HG03108 (cell line): Measurements from ENCODE around the gene UCP3.
A peak's percentile ranks its signal among the peaks of the same experiment; 100 is the strongest.

Source experiments
- ATAC-seq: cut with Tn5 transposase; IDR thresholded peaks from one replicate; pipeline ENCODE4 v1.9.1; 2021; ENCODE audit warnings: moderate library complexity; ENCODE audit not compliant: unreplicated experiment

Gene UCP3

DNA sequence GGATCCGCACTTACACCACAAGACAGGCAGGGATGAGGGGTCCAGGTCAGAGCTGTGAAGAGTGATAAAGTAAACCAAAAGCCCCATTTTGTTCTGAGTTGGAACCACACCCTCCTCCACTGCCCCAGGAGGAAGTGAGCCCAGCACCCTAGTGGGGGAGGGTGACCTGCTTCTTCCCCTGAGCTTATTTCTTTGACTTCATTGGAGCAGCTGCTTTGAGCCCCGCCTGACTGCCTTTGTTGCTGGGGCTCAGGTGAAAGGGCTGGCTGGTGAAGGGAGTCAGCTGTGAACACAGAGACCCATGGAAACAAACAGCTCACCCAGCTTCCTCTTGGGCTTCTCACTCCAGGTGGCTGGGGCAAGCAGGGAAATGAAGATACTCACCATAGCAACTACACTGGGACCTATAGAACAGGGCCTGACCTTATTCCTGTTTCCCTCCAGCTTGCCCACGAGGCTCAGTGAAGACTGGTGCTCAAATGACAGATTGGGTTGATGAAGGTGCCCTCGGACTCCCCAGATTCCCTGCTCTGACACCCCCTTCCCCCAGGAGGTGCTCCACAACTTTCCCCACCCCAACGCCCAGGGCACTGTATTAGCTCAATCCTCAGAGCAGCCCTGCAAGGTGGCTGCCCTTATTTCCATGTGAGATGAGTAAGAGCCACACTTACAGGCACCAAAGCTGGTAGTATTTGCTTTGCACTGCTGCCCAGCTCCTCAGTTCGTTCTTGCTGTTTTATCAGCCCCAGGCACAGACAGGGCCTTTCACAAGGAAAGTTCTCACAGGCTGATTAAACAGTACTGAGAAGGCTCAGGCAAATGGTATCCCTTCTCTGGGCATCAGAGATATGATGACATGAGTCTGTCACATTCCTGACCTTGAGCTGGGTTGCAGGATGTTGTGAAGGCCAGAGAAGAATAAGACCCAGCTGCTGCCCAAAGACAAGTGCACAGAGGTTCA is 28.6 kb downstream of the UCP3 start:
- ATAC-seq = peak; percentile 46

GRCh38 chr11:73978576-73979086 is 30.3 kb downstream of the UCP3 start:
- ATAC-seq = no peak

- no peak for ATAC-seq
These were observed 30.9 kb downstream of the UCP3 start for GRCh38 chr11:73977856-73978519.

DNA sequence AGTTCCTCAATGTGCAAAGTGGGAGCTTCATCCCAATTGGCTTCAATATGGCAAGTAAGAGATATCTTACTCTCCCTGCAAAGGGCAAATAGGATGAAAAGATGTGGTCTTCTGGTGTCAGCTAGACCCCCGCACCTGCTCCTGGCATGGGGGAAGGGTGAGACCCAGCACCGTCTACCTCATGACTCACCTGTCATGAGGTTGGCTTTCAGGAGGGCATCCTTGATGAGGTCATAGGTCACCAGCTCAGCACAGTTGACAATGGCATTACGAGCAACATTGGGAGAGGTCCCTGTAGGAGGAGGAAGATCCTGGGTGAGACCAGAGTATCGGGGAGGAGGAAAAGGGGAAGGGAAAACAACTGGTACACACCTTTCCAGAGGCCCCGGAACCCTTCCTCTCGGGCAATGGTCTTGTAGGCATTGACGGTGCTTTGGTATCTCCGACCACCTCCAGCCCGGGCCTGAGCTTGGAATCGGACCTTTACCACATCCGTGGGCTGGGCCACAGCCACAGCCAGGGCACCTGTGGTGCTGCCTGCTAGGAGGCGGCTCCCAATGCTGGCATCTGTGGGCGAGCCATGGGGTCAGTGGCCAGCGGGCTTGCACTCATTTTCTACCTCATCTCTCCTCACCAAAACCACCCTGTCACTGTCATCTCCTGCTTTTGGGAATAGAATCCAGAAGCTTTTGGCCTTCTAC is 32.3 kb downstream of the UCP3 start:
- no peak for ATAC-seq

DNA sequence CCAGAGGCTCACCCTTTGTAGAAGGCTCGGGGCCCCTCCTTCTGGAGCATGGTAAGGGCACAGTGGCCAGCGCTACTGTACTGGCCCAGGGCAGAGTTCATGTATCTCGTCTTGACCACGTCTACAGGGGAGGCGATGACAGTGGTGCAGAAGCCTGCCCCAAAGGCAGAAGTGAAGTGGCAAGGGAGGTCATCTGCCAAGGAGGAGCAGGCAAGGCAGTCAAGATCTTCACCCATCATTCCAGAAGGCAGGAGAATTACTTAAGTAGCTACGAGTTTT is 33.5 kb downstream of the UCP3 start:
- no peak for ATAC-seq

DNA sequence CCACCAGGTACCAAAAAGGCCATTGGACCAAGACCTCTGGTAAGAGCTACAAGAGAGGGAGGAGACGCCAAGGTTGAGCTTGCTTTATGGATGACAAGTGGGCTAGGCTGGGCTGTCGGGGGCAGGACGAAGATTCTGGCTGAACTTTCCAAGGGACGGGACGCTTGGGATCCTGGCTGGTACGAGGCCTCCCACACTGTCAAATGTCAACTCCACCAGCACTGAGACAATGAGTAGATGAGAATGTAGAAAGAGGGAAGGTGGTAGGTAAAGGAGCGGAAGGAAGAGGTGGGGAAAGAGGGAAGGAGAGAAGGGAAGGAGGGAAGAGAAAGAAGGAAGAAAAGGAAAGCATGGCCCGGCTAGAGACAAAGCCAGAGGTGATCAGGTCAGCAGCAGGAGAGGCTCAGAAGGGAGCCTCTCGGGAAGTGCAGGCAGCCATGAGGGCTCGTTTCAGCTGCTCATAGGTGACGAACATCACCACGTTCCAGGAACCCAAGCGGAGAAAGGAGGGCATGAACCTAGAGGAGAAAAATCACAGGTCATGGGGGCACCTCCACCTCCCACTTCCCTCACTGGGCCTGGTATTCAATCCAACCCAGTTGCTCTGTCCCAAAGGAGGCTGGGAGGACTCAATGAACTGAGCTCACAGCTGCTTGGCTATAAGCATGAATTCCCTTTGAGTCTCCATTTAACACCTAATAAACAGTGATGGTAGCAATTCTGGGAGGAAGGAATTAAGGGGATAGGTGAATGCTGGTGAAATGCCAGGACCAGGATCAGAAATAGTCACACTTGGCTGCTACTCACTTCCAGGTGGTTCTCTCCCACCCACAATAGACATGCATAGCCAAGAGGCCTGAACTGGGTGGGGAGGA is 34.0 kb downstream of the UCP3 start:
- no peak for ATAC-seq

DNA sequence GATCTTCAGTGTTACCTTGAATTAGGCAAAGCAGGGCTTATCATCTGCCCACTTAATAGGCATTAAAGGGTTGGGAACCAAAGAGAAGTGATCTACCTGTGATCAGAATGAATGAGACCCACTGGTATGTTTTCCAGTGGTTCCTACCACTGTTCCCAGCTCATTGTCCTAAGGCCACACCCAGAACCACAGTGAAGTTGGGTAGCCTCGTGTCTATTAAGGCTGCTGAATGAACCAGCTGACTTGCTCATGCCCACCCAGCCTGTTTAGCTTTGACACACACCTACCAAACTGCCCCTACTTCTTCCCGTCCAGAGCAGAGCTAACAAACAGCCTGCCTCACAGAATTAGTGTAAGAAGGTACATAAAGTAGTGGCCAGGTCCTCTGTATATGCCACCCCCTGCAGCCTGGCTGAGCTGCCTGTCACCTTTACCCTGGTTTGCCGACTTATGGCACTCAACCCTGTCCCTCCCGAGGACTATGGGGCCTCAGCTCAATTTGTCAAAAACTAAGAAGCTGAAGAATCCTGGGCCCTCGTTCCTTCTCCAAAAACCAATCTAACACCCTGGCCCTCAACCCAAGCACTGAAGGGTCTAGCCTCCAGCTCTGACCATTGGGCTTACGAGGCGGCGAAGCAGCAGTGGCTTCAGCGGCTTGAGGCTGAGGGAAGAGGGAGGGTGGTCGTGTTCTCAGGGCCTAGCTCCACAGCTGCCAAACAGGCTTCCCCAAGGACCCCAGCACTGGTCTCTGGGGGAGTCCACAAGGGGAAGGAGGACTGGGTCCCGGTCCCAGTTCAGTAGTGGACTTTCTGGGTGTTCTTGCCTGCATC is 36.0 kb downstream of the UCP3 start:
- ATAC-seq = no peak

GRCh38 chr11:73972187-73972586 is 36.7 kb downstream of the UCP3 start:
- ATAC-seq = no peak

DNA sequence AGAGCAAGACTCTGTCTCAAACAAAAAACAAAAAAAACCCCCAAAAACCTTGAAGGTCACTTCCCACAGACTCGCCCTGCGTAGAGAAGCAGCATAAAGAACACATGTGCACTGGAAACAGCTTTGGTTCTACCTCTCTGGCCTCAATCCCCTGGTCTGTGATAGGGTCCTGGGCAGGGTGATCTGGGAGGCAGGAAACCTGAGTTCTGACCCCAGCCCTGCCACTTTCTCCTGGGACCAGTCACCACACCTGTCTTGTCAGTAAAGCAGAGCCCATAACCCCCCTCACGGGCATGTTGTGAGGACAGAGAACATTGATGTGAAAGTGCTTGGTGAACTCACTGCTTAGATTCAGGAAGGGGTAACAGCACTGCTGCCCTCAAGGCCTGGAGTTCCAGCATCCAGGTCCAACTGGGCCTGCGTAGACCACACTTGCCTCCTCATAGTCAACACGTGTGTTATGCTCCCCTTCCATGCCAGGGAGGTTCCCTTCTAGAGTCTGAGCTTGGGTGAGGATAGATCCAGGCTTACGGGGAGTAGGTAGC is 37.6 kb downstream of the UCP3 start:
- ATAC-seq = no peak

DNA sequence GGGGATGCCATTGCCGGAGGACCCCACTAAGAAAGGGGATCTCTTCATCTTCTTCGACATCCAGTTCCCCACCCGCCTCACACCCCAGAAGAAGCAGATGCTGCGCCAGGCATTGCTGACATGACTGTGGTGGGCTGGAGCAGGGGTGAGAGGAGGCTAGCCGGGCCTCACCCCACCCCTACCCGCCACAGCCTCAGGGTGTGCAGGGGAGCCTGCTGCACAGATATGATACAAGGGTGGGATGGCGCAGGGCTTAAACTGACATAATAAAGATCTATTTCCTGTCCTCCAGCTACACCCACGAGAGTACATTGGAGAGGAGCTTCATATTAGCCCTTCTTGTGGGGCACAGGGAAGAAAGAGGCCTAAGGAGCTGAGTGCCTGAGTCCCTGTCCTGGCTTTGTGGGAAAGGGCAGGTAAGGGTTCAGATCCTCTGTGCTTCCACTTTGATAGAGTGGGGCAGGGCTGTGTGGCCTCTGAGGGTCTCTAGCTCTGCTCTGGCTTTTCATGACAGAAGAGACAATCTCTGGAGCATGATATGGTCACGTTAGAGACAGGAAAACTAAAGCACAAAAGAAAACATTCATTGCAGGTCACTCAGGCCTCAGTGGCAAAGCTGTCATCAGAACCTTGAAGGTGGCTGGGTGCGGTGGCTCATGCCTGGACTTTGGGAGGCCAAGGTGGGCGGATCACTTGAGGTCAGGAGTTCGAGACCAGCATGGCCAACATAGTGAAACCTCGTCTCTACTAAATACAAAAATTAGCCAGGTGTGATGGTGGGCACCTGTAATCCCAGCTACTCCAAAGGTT is 38.7 kb downstream of the UCP3 start:
- ATAC-seq = no peak

- no peak for ATAC-seq
These were observed 39.8 kb downstream of the UCP3 start for GRCh38 chr11:73969091-73969490.

DNA sequence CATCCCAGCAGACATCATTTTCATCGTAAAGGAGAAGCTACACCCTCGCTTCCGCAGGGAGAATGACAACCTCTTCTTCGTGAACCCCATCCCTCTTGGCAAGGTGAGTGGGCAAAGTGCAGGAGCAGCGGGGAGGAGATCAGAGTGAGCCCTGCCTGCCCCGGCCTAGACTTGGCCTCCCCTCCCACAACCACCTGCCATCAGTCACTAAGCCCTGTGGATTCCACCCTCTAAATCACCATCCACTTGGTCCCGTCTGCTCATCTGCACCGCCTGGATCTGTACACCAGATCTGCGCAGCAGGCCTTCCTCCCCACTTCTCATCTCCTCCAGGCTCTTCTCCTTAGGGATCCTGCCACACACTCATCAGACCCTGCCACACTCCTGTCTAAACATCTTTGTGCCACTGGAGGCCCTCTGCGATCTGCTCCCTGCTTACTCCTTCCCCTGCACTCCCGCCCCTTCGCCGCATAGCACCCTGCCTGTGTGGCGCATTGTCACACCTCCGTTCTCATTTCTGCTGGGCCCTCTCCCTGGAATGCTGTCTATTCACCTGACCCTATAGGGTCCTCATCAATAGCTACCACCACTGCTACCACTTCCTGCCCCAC is 40.4 kb downstream of the UCP3 start:
- ATAC-seq = no peak

DNA sequence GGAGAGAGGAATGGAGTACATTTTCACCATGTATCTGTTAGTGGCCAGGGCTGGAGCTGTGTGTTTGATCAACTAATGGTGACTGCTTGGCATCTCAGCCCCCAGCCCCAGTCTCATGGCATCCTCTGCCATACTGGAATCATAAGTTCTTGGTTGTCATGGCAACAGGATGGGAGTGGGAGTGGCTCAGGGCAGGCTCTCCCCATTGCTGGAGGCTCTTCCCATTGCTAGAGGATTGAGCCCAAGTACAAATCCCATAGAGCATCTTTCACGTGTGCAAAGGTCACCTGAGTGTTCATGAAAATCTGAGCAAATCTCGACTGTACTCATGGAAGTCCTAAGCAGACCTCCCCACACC is 43.1 kb downstream of the UCP3 start:
- no peak for ATAC-seq

- ATAC-seq = no peak
These were observed 43.7 kb downstream of the UCP3 start for GRCh38 chr11:73965076-73965763.

DNA sequence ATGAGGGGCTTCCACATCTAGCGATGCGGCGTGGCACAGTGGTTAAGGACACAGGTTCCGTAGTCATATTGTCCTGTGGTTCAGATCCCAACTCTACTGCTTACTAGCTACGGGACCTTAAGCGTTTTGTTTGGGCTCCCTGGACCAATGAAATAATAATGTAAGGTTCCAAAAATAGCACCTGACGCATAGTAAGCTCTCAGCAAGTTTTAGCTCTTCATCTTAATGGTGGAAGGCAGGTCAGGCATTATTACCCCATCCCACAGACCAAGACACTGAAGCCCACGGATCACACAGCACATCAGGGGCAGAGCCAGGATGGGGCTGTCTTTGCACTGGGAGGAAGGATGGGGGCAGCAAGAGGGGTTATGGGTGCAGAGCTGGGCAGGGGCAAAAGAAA is 45.0 kb downstream of the UCP3 start:
- no peak for ATAC-seq

DNA sequence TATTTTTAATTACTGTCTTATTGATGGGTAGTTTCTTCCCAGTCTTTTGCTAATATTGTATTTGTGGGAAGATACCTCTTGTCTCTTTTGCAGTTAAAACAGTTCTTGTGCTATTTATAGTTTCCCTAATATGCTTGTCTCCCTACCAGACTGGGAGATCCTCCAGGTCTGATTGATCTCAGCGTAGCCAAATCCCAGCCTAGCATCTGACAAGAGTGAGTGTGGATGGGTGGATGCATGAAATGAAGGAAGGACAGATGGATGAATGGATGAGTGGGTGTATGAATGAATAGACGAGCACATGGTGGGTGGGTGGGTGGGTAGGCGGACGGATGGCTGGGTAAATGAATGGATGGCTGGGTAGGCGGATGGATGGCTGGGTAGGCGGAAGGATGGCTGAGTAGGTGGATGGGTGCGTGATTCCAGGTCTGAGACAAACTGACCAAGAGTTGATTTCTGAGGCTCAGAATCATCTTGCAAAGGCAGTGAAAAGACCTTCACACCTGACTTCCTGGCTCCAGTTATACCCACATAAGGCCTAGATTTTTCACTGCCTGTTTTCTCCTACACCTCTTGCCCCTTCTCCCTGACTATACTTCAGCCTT is 46.7 kb downstream of the UCP3 start:
- ATAC-seq = no peak

- ATAC-seq = no peak
These were observed 47.6 kb downstream of the UCP3 start for GRCh38 chr11:73961321-73961720.
